Measurements from ENCODE around the gene TUBG1. TPM values are rescaled to one million over a fixed set of nuclear protein-coding genes. Genes with fewer than 3 reads are reported as not detected.

Gene TUBG1
- total and polyA plus RNA-seq, 9 of the 15 experiments (the other 6 are each of a cell fraction or from before 2014, with no cell fraction given) = 33.1 to 147 (median 66.0) TPM

DNA sequence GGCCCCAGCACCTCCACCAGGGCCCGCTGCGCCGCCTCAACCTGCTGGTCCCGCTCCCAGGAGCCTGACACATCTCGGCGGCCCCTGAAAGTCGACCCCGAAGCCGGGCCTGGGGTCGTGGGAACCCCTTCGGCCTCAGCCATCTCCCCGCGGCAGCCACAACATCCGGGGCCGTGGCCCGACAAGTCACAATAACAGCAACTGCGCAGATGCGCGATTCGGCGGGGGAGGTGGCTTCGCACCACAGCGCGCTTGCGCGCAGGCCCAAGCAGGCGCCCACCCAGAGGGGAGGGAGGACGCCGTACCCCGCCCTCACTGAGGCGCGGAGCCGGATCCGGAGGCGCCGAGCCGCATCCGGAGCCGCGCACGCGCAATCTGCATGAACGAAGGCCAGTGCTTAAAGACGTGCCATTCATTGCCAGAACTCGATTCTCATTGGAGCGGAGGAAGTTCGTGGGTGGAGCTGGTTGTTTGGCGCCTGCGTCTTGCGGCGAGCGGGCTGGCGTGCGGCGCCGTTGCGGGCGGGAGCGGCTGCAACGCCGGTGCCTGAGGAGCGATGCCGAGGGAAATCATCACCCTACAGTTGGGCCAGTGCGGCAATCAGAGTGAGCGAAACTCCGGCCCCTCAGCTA lies at the start of gene TUBG1, which contains the start of gene RETREG3 (continued):
- TF ChIP-seq ZNF436 (CRISPR knock-in tag; IDR thresholded peaks at IDR 0.05) = no peak
- TF ChIP-seq CBX3 (IDR thresholded peaks at IDR 0.05; ENCODE audit: borderline replicate concordance in 1 of 2, low read length in 2 of 2) = no peak
- TF ChIP-seq, protein P1, sequence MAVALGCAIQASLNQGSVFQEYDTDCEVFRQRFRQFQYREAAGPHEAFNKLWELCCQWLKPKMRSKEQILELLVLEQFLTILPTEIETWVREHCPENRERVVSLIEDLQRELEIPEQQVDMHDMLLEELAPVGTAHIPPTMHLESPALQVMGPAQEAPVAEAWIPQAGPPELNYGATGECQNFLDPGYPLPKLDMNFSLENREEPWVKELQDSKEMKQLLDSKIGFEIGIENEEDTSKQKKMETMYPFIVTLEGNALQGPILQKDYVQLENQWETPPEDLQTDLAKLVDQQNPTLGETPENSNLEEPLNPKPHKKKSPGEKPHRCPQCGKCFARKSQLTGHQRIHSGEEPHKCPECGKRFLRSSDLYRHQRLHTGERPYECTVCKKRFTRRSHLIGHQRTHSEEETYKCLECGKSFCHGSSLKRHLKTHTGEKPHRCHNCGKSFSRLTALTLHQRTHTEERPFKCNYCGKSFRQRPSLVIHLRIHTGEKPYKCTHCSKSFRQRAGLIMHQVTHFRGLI (CRISPR knock-in tag; IDR thresholded peaks at IDR 0.05) = no peak
- 0 out of 2 replicates have a peak, but pooled peaks have one; percentile 77 for TF ChIP-seq CAMTA2 (CRISPR knock-in tag; conservative IDR thresholded peaks at IDR 0.05)
- TF ChIP-seq, protein P2, sequence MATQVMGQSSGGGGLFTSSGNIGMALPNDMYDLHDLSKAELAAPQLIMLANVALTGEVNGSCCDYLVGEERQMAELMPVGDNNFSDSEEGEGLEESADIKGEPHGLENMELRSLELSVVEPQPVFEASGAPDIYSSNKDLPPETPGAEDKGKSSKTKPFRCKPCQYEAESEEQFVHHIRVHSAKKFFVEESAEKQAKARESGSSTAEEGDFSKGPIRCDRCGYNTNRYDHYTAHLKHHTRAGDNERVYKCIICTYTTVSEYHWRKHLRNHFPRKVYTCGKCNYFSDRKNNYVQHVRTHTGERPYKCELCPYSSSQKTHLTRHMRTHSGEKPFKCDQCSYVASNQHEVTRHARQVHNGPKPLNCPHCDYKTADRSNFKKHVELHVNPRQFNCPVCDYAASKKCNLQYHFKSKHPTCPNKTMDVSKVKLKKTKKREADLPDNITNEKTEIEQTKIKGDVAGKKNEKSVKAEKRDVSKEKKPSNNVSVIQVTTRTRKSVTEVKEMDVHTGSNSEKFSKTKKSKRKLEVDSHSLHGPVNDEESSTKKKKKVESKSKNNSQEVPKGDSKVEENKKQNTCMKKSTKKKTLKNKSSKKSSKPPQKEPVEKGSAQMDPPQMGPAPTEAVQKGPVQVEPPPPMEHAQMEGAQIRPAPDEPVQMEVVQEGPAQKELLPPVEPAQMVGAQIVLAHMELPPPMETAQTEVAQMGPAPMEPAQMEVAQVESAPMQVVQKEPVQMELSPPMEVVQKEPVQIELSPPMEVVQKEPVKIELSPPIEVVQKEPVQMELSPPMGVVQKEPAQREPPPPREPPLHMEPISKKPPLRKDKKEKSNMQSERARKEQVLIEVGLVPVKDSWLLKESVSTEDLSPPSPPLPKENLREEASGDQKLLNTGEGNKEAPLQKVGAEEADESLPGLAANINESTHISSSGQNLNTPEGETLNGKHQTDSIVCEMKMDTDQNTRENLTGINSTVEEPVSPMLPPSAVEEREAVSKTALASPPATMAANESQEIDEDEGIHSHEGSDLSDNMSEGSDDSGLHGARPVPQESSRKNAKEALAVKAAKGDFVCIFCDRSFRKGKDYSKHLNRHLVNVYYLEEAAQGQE (IDR thresholded peaks at IDR 0.05; ENCODE audit: borderline replicate concordance) = peak; percentile 29; the same call in 1 of the 2 replicates
- TF ChIP-seq, protein P2 (CRISPR knock-in tag; IDR thresholded peaks at IDR 0.05; ENCODE audit: low read depth) = no peak
- TF ChIP-seq FOXP1 (CRISPR knock-in tag; IDR thresholded peaks at IDR 0.05) = no peak
- TF ChIP-seq ATF7 (IDR thresholded peaks at IDR 0.05) = peak; percentile 65; the same call in 1 of the 2 replicates
- TF ChIP-seq RFX5 (IDR thresholded peaks at IDR 0.05; ENCODE audit: low read depth, low read length) = no peak
- TF ChIP-seq ZNF316 (IDR thresholded peaks at IDR 0.05) = no peak
- TF ChIP-seq, protein P3, sequence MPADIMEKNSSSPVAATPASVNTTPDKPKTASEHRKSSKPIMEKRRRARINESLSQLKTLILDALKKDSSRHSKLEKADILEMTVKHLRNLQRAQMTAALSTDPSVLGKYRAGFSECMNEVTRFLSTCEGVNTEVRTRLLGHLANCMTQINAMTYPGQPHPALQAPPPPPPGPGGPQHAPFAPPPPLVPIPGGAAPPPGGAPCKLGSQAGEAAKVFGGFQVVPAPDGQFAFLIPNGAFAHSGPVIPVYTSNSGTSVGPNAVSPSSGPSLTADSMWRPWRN (IDR thresholded peaks at IDR 0.05; ENCODE audit: low read depth) = no peak
- TF ChIP-seq CBX1 (IDR thresholded peaks at IDR 0.05; ENCODE audit: low read depth) = peak; percentile 61; the same call in 1 of the 2 replicates
- peak in 1 of 2 experiments; percentile 89; a peak in 1 of 4 replicates for TF ChIP-seq SIN3A (IDR thresholded peaks at IDR 0.05; ENCODE audit: borderline replicate concordance in 2 of 2, control insufficient read depth in 1 of 2, low read depth in 2 of 2, low read length in 2 of 2)
- TF ChIP-seq SP2 (IDR thresholded peaks at IDR 0.05; ENCODE audit: extremely low read depth, low read depth, low read length, poor library complexity, severe bottlenecking) = no peak
- peak; percentile 51; the same call in 1 of the 2 replicates for TF ChIP-seq BHLHE40 (IDR thresholded peaks at IDR 0.05; ENCODE audit: low read length)
- TF ChIP-seq HCFC1 (IDR thresholded peaks at IDR 0.05; ENCODE audit: low read depth, low read length) = peak; percentile 69
- no peak for TF ChIP-seq ELF1 (tag; IDR thresholded peaks at IDR 0.05)
- peak; percentile 70; the same call in 1 of the 2 replicates for TF ChIP-seq POLR2AphosphoS5 (IDR thresholded peaks at IDR 0.05; ENCODE audit: control insufficient read depth, insufficient read depth, low read depth, low read length)
- TF ChIP-seq ZFP36 (IDR thresholded peaks at IDR 0.05; ENCODE audit: low read depth, low read length, partially characterized antibody) = no peak
